Vagina (tissue), 2 donors: ENCODE results near the gene ADAT3.
"Not testable (repeated sequence)": the region's sequence is repeated elsewhere in the genome, so short reads cannot be mapped to it uniquely, and the experiment has no call there.

ENCODE experiments used
- POLR2A ChIP-seq, 2 donors: fragments of 450-650 bp; IDR thresholded peaks; one replicate each; pipeline ENCODE4 v1.6.1; 2017; ENCODE audit warnings: antibody characterized with exemption in 2 of 2, mild to moderate bottlenecking in 2 of 2, moderate library complexity in 2 of 2
- POLR2AphosphoS5 ChIP-seq, 2 donors: sonication (generic); formaldehyde crosslinking; IDR thresholded peaks; one replicate each; pipeline ENCODE4 v1.9.0; 2017; ENCODE audit warnings: antibody characterized with exemption in 2 of 2, mild to moderate bottlenecking in 2 of 2, low read depth in 1 of 2; ENCODE audit not compliant: insufficient read depth in 1 of 2
- TF ChIP-seq, protein P1 (sequence below), 3 experiments: fragments of 450-650 bp in 2 of 3; fragments of 200-600 bp in 1 of 3; sonication (generic) in 1 of 3; IDR thresholded peaks; one replicate each; pipeline ENCODE4 v1.5.1; 2017 to 2019; ENCODE audit warnings: antibody characterized with exemption in 3 of 3, mild to moderate bottlenecking in 2 of 3, moderate library complexity in 2 of 3

GRCh38 chr19:1878583-1878982, 26.6 kb upstream of the ADAT3 start:
- TF ChIP-seq, protein P1, sequence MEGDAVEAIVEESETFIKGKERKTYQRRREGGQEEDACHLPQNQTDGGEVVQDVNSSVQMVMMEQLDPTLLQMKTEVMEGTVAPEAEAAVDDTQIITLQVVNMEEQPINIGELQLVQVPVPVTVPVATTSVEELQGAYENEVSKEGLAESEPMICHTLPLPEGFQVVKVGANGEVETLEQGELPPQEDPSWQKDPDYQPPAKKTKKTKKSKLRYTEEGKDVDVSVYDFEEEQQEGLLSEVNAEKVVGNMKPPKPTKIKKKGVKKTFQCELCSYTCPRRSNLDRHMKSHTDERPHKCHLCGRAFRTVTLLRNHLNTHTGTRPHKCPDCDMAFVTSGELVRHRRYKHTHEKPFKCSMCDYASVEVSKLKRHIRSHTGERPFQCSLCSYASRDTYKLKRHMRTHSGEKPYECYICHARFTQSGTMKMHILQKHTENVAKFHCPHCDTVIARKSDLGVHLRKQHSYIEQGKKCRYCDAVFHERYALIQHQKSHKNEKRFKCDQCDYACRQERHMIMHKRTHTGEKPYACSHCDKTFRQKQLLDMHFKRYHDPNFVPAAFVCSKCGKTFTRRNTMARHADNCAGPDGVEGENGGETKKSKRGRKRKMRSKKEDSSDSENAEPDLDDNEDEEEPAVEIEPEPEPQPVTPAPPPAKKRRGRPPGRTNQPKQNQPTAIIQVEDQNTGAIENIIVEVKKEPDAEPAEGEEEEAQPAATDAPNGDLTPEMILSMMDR (IDR thresholded peaks at IDR 0.05): not testable (repeated sequence)
- not testable (repeated sequence) for TF ChIP-seq POLR2A (IDR thresholded peaks at IDR 0.05); POLR2AphosphoS5 (IDR thresholded peaks at IDR 0.05; ENCODE audit: insufficient read depth in 1 of 2, low read depth in 1 of 2)
